Nephron (organoid): ENCODE measurements around the gene ZNF417.
"Not testable (repeated sequence)": the region's sequence is repeated elsewhere in the genome, so short reads cannot be mapped to it uniquely, and the experiment has no call there.

Experiments used
- H3K27ac Mint-ChIP-seq, 3 experiments: 2 replicates each; pipeline ENCODE4 v1.8.0; 2020; ENCODE audit warnings: mixed read lengths in 3 of 3, mild to moderate bottlenecking in 2 of 3, moderate library complexity in 1 of 3
- H3K27me3 Mint-ChIP-seq: 2 replicates; pipeline ENCODE4 v1.8.0; 2021; ENCODE audit warnings: low read depth, mild to moderate bottlenecking, moderate library complexity, mixed read lengths
- H3K36me3 Mint-ChIP-seq: 2 replicates; pipeline ENCODE4 v1.8.0; 2020; ENCODE audit warnings: low read depth, mixed read lengths
- H3K4me1 Mint-ChIP-seq: 2 replicates; pipeline ENCODE4 v1.8.0; 2020; ENCODE audit warnings: mixed read lengths
- H3K4me3 Mint-ChIP-seq, 3 experiments: 2 replicates each; pipeline ENCODE4 v1.8.0; 2020; ENCODE audit warnings: mild to moderate bottlenecking in 3 of 3, mixed read lengths in 3 of 3, moderate library complexity in 2 of 3
- H3K9me3 Mint-ChIP-seq: 2 replicates; pipeline ENCODE4 v1.8.0; 2020; ENCODE audit warnings: mixed read lengths
- TF ChIP-seq, protein P1 (sequence below), 3 experiments: fragments of 200-600 bp; sonication (generic); IDR thresholded peaks; one replicate each; pipeline ENCODE4 v1.5.0; 2021; ENCODE audit warnings: antibody characterized with exemption in 3 of 3; ENCODE audit not compliant: unreplicated experiment in 3 of 3

ZNF417 gene

DNA sequence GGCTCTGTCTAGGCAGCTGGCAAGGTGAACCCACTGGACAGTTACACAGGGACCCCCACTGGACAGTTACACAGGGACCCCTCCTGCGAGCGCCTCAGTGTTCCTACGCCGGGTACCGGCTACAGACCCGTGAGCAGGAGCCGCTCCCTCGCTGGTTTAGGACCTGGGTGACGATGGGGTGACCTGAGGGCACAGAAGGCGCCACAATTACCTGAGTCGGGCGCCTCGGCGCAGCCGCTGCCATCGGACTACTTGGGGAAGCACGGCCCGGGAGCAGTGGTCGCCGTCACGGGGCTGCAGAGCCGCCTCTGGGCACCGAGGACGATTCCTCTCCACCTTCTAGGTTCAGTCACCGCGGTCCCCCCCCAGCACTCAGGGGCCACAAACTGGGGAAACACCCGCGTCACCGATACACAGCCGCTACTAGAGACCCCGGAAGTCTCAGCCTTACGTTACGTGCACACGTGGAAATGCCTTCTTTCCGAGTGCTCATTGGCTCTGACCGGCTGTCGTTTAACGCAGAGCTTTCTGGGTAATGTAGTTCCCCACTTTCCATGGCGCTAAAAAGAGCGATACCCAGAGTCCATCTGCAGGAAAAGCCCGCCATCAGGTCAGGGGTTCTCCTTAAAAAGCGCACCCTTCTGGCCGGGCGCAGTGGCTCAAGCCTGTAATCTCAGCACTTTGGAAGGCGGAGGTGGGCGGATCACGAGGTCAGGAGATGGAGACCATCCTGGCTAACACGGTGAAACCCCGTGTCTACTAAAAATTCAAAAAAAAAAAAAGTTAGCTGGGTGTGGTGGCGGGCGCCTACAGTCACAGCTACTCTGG lies at the start of gene ZNF417:
TSS of gene ZNF417 (minus strand) at position 425 of the 828 bp plus-strand sequence. CDS start at position 244, 181 bp downstream.
- TF ChIP-seq, protein P1, sequence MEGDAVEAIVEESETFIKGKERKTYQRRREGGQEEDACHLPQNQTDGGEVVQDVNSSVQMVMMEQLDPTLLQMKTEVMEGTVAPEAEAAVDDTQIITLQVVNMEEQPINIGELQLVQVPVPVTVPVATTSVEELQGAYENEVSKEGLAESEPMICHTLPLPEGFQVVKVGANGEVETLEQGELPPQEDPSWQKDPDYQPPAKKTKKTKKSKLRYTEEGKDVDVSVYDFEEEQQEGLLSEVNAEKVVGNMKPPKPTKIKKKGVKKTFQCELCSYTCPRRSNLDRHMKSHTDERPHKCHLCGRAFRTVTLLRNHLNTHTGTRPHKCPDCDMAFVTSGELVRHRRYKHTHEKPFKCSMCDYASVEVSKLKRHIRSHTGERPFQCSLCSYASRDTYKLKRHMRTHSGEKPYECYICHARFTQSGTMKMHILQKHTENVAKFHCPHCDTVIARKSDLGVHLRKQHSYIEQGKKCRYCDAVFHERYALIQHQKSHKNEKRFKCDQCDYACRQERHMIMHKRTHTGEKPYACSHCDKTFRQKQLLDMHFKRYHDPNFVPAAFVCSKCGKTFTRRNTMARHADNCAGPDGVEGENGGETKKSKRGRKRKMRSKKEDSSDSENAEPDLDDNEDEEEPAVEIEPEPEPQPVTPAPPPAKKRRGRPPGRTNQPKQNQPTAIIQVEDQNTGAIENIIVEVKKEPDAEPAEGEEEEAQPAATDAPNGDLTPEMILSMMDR (IDR thresholded peaks at IDR 0.05; ENCODE audit: unreplicated experiment in 3 of 3), result peak in 1 of 3 experiments; percentile 34
- Mint-ChIP-seq H3K27ac (peak within 1 kb of the TSS; percentile 89 to 96 (median 92)), H3K4me3 (peak within 1 kb of the TSS; percentile 96 to 97 (median 96)), H3K4me1 (peaks cover 15% of the 10 kb centered on the region), H3K36me3 (peaks cover 92% of the 10 kb centered on the region), H3K9me3 (peaks cover 52% of the 10 kb centered on the region)
- not testable (repeated sequence) for H3K27me3 Mint-ChIP-seq

DNA sequence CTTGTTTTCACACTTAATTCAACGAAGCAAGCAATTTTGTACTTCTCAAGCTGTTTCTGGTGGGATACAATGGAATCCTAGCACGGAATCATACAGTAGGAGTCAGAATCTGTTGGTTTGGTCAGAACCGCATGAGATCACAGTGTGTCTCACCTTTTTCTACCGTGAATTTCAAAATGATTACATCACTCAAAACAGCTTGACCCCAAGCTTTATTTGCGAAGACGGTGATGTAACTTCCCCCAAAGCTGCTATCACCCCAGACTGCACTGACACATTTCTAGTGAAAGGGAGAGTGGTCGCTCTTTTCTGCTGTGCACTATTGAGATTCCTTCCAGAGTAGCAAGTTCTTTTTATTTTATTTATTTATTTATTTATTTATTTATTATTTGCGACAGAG lies 48.4 kb upstream of the ZNF417 start:
- TF ChIP-seq, protein P1 (IDR thresholded peaks at IDR 0.05; ENCODE audit: unreplicated experiment in 3 of 3), result no peak
- no peaks in the 10 kb centered on the region for H3K4me1 Mint-ChIP-seq
- H3K27me3 Mint-ChIP-seq, result no peaks in the 10 kb centered on the region
- peaks cover 48% of the 10 kb centered on the region for H3K36me3 Mint-ChIP-seq
- H3K9me3 Mint-ChIP-seq, result peaks cover 52% of the 10 kb centered on the region
- no peak overlapping the region for H3K27ac Mint-ChIP-seq
- H3K4me3 Mint-ChIP-seq, result no peak overlapping the region

DNA sequence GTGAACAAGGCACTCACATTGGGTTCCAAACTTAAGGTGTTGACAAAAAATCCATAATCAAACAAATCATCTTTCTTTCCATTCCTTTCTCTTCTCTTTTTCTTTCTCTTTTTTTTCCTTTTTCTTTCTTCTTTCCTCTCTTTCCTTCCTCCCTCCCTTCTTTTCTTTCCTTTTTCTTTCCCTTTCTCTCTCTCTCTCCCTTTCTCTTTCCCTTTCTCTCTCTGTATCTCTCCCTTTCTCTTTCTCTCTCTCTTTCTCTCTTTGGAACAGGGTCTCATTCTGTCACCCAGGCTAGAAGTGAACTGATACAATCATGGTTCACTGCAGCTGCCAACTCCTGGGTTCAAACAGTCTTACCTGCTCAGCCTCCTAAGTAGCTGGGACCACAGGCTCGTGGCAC lies 45.4 kb upstream of the ZNF417 start:
- Mint-ChIP-seq H3K36me3 (peaks cover 48% of the 10 kb centered on the region), H3K27me3 (no peaks in the 10 kb centered on the region), H3K4me3 (no peak overlapping the region), H3K9me3 (peaks cover 49% of the 10 kb centered on the region), H3K27ac (no peak overlapping the region), H3K4me1 (no peaks in the 10 kb centered on the region)
- TF ChIP-seq, protein P1 (IDR thresholded peaks at IDR 0.05; ENCODE audit: unreplicated experiment in 3 of 3), result no peak

GRCh38 chr19:57954996-57955395 lies 38.6 kb upstream of the ZNF417 start:
- TF ChIP-seq, protein P1 (IDR thresholded peaks at IDR 0.05; ENCODE audit: unreplicated experiment in 3 of 3), result no peak
- H3K4me1 Mint-ChIP-seq, result no peaks in the 10 kb centered on the region
- no peak overlapping the region for H3K4me3 Mint-ChIP-seq
- no peaks in the 10 kb centered on the region for H3K27me3 Mint-ChIP-seq
- H3K36me3 Mint-ChIP-seq, result peaks cover 27% of the 10 kb centered on the region
- no peak overlapping the region for H3K27ac Mint-ChIP-seq
- H3K9me3 Mint-ChIP-seq, result peaks cover 50% of the 10 kb centered on the region

GRCh38 chr19:57949702-57950101 lies 33.3 kb upstream of the ZNF417 start:
- no peak overlapping the region for H3K27ac Mint-ChIP-seq
- TF ChIP-seq, protein P1 (IDR thresholded peaks at IDR 0.05; ENCODE audit: unreplicated experiment in 3 of 3), result no peak
- H3K4me3 Mint-ChIP-seq, result no peak overlapping the region
- H3K27me3 Mint-ChIP-seq, result no peaks in the 10 kb centered on the region
- H3K9me3 Mint-ChIP-seq, result peaks cover 54% of the 10 kb centered on the region
- H3K36me3 Mint-ChIP-seq, result peaks cover 38% of the 10 kb centered on the region
- peaks cover 13% of the 10 kb centered on the region for H3K4me1 Mint-ChIP-seq

GRCh38 chr19:57949296-57949695 lies 32.9 kb upstream of the ZNF417 start:
- H3K4me1 Mint-ChIP-seq, result peaks cover 13% of the 10 kb centered on the region
- H3K27me3 Mint-ChIP-seq, result no peaks in the 10 kb centered on the region
- H3K36me3 Mint-ChIP-seq, result peaks cover 39% of the 10 kb centered on the region
- no peak overlapping the region for H3K4me3 Mint-ChIP-seq
- no peak overlapping the region for H3K27ac Mint-ChIP-seq
- TF ChIP-seq, protein P1 (IDR thresholded peaks at IDR 0.05; ENCODE audit: unreplicated experiment in 3 of 3), result no peak
- peaks cover 53% of the 10 kb centered on the region for H3K9me3 Mint-ChIP-seq
